Measurements from ENCODE around the gene MEGF9. TPM values are rescaled to one million over a fixed set of nuclear protein-coding genes. Genes with fewer than 3 reads are reported as not detected.
"Not testable (repeated sequence)": the region's sequence is repeated elsewhere in the genome, so short reads cannot be mapped to it uniquely, and the experiment has no call there.

Gene MEGF9
- total RNA-seq: 9.5 and 16.3 TPM in 2 replicates
- polyA plus RNA-seq (2012): 12.6 TPM

GRCh38 chr9:120714088-120714845 is at the start of gene MEGF9:
MEGF9 (minus strand) TSS chr9:120714470; CDS start chr9:120714358, 112 bp downstream.
- DNase-seq (ENCODE audit: low read depth): peak; percentile 99

- no peak for DNase-seq (ENCODE audit: low read depth)
Observed at GRCh38 chr9:120761006-120761405, 46.7 kb upstream of the MEGF9 start.

DNA sequence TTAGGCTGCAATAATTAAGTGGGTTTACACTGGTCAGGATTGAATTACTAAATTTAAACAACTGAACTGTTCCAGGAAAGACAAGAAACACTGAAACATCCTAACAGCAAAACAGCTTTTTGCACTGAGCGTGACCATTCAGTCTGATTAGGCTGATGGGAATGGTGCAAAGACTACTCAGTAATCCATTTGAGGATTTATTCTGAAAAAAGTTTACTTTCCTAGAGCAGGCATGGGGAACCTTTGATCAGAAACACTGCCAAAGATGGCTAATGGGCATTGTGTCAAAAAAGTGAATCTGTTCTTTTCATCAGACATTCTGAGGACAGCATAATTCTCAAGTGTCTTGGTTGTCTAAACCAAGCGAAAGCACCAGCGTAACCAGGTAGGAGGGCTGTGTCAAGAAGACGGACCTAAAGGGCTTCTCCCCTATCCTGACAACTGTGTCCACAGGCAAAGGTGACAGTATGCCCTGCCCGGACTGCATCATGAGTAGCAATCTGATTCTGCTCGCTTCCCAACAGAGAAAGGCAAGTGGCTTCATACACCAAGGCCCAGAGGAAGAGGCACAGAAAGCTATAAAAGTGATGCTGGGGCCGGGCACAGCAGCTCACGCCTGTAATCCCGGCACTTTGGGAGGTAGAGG is 45.6 kb upstream of the MEGF9 start:
- no peak for DNase-seq (ENCODE audit: low read depth)

GRCh38 chr9:120758544-120758943 is 44.3 kb upstream of the MEGF9 start:
- DNase-seq (ENCODE audit: low read depth): no peak

GRCh38 chr9:120757026-120757913 is 43.0 kb upstream of the MEGF9 start:
- DNase-seq (ENCODE audit: low read depth): no peak

GRCh38 chr9:120756531-120756930 is 42.3 kb upstream of the MEGF9 start:
- no peak for DNase-seq (ENCODE audit: low read depth)

DNA sequence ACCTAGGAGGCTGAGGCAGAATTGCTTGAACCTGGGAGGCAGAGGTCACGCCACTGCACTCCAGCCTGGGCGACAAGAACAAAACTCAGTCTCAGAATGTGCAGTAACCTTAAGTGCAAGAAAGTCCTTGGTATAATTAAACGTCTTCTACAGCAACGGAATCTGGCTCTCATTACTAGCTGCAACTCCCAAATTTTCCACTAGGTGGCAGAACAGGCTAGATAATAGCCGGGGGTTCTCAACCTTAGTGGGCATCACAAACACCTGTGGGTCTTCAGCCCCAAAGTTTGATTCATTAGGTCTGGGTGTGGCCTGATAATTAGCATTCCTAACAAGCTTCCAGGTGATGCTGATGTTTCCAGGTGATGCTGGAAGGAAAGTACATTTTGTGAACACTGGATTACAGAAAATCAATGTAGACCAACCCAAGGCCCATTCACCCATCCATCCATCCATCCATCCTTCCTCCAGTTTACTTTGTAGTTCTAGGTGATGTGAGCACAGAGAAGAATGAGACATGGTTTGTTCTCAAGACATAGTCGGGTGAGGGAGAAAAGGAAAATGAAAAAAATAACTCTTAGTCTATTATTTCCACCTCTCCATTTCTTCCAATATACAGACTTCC is 41.7 kb upstream of the MEGF9 start:
- peak; percentile 67 for DNase-seq (ENCODE audit: low read depth)

DNA sequence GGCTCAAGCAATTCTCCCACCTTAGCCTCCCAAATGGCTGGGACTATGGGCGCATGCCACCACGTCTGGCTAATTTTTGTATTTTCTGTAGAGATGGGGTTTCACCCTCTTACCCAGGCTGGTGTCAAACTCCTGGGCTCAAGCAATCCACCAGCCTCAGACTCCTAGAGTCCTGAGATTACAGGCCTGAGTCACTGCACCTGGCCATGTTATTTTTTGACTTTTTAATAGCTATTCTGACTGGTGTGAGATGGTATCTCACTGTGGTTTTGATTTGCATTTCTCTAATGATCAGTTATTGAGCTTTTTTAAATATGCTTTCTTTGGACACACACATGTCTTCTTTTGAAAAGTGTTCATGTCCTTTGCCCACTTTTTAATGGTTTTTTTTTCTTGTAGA is 40.8 kb upstream of the MEGF9 start:
- no peak for DNase-seq (ENCODE audit: low read depth)

DNA sequence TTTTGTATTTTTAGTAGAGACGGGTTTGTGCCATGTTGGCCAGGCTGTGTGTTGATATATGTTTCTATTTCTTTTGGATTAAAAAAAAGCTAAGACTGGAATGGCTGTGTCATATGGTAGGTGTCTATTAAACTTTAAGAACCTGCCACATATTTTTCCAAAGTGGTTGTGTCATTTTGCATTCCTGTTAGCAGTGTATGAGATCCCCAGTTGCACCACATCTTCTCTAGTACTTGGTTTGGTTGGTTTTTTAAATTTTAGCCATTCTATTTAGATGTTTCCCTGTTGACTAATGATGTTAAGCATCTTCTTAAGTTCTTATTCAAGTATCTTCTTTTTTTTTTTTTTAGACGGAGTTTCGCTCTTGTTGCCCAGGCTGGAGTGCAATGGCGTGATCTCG is 36.2 kb upstream of the MEGF9 start:
- DNase-seq (ENCODE audit: low read depth): no peak

- DNase-seq (ENCODE audit: low read depth): not testable (repeated sequence)
Observed at GRCh38 chr9:120746366-120746765, 32.1 kb upstream of the MEGF9 start.

DNA sequence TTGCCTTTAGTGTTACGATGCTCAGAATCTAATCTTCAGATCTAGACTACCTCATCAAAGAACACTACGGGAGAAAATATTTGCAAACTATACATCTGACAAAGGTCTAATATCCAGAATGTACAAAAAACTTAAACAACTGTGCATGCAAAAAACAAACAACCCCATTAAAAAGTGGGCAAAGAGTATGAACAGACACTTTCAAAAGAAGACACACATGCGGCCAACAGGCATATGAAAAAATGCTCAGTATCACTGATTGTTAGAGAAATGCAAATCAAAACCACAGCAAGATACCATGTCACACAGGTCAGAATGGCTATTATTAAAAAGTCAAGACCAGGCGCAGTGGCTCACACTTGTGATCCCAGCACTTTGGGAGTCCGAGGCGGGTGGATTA is 31.0 kb upstream of the MEGF9 start:
- DNase-seq (ENCODE audit: low read depth): no peak

- DNase-seq (ENCODE audit: low read depth): peak; percentile 18
Observed at GRCh38 chr9:120742951-120743416, 28.7 kb upstream of the MEGF9 start.

GRCh38 chr9:120741701-120742100 is 27.4 kb upstream of the MEGF9 start:
- no peak for DNase-seq (ENCODE audit: low read depth)

- no peak for DNase-seq (ENCODE audit: low read depth)
Observed at GRCh38 chr9:120741191-120741590, 26.9 kb upstream of the MEGF9 start.

DNA sequence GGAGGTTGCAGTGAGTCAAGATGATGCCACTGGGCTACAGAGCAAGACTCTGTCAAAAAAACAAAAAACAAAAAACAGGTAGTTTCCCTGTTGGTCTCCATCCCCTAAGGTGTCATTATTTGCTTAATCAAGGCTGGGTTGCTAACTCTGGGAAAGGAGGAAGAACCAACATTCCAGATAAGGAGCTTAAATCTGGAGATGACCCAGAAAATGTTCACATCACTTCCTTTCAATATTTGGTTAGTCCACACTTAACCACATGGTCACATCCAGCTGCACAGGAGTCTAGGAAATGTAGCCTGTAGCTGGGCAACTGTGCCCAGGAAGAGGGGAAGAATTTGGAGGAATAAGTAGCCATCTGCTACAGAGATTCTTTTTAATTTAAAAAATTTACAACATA is 25.9 kb upstream of the MEGF9 start:
- DNase-seq (ENCODE audit: low read depth): no peak

DNA sequence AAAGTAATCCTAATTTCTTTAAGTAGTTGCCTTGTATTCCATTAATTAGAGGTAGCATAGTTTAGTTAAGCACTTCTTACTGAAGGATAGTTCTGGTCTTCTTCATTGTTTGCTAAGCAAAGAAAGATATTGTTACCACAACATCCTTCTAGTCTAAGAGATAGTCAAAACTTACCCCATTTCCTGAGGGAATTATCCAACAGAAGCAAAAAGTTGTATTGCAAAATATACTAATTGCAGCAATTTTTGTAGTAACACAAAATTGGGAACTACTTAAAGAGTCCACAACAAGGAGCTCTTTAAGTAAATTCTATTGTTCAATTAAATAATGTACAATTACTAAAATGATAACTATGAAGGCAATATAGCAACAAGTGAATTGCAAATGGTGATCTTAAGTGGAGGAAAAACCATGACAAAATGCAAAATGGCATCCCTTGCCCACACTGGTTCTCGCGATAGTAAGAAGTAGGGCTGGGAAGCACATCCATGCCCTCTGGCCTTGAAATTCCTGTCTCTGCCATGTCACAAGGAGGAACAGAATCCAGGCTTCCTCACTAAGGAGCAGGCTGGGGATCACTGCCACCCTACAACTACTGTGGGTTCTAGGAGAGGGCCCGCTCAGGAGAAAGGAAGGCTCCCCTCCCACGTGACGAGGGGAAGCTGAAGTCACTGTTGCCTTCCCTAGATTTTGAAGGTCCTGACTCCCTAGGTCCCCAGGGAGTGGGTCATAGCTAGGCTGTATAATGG is 23.3 kb upstream of the MEGF9 start:
- no peak for DNase-seq (ENCODE audit: low read depth)

DNA sequence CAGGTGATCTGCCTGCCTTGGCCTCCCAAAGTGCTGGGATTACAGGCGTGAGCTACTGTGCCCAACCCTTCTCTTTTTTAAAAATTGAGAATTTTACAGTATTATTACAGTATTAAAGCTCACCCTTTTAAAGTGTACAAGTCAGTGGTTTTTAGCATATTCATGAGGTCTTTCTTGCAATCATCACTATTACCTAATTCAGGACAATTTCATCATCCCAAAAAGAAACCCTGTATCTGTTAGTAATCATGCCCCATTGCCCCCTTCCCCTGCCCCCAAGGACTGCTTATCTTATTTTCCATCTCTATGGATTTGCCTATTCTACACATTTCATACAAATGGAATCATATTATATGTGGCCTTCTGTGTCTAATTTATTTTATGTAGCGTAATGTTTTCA is 22.6 kb upstream of the MEGF9 start:
- no peak for DNase-seq (ENCODE audit: low read depth)

GRCh38 chr9:120735415-120736126 is 21.3 kb upstream of the MEGF9 start:
- DNase-seq (ENCODE audit: low read depth): no peak

DNA sequence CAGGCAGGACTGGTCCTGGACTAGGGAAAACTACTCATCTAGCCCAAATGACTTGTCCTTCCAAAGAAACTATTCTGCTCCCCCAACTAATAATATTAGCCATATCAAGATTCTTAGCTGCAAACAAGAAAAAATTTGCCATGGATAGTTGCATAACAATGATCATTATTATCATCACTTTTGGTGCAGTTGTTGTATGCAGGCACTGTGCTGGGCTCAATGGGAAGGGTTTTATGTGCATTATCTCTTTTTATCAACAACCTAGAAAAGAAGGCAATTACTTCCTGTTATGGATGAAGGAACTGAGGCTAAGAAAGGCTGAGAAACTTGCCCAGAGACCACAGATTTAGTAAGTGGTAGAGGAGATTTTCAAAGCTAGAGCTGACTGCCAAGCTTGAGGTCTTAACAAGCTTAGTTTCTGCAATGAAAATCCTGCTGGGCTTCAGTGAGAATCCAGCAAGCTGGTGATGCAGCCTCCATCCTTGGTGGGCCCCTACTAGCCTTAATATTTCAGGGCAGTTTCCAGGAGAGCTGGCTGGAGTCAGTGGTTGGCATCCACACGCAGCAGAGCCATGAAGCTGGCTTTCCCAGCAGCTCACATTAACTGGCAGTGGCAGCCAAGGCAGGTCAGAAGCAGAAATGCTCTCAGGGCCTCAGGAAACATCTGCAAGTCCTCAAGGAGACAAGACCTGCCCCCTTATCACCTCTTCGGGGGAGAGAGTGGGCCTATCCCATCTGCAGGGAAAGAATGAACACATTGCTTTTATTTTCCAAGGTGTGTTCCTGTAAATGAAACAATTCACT is 20.5 kb upstream of the MEGF9 start:
- DNase-seq (ENCODE audit: low read depth): no peak

All from myocyte (in vitro differentiated cells).